Mesodermal cell (in vitro differentiated cells): Measurements from ENCODE around the gene MARCHF3.

Experiments
- H3K27ac ChIP-seq: 2 replicates; pipeline ENCODE4 v1.7.0; 2013; ENCODE audit warnings: mild to moderate bottlenecking, low read depth, low read length, moderate library complexity; ENCODE audit not compliant: severe bottlenecking
- H3K36me3 ChIP-seq: 2 replicates; pipeline ENCODE4 v1.7.1; 2013; ENCODE audit warnings: mild to moderate bottlenecking, low read length, moderate library complexity; ENCODE audit not compliant: control insufficient read depth, insufficient read depth
- H3K4me1 ChIP-seq: one replicate; pipeline ENCODE4 v1.7.1; 2013; ENCODE audit warnings: mild to moderate bottlenecking, low read length; ENCODE audit not compliant: insufficient read depth, control insufficient read depth, poor library complexity, severe bottlenecking
- H3K4me3 ChIP-seq: 2 replicates; pipeline ENCODE4 v1.7.0; 2013; ENCODE audit warnings: low read length, control low read depth, mild to moderate bottlenecking; ENCODE audit not compliant: insufficient read depth, poor library complexity, severe bottlenecking; ENCODE audit errors: extremely low read depth
- H3K9me3 ChIP-seq: 2 replicates; pipeline ENCODE4 v1.7.1; 2013; ENCODE audit warnings: mild to moderate bottlenecking, low read length, moderate library complexity; ENCODE audit not compliant: control insufficient read depth
- WGBS, 2 experiments: methylation state at CpG; one replicate each; pipeline ENCODE4 v1.1.5; 2013; ENCODE audit warnings: missing lambda C conversion rate in 2 of 2; ENCODE audit not compliant: insufficient coverage in 2 of 2; 5-methylcytosine and 5-hydroxymethylcytosine counted together

Gene MARCHF3

DNA sequence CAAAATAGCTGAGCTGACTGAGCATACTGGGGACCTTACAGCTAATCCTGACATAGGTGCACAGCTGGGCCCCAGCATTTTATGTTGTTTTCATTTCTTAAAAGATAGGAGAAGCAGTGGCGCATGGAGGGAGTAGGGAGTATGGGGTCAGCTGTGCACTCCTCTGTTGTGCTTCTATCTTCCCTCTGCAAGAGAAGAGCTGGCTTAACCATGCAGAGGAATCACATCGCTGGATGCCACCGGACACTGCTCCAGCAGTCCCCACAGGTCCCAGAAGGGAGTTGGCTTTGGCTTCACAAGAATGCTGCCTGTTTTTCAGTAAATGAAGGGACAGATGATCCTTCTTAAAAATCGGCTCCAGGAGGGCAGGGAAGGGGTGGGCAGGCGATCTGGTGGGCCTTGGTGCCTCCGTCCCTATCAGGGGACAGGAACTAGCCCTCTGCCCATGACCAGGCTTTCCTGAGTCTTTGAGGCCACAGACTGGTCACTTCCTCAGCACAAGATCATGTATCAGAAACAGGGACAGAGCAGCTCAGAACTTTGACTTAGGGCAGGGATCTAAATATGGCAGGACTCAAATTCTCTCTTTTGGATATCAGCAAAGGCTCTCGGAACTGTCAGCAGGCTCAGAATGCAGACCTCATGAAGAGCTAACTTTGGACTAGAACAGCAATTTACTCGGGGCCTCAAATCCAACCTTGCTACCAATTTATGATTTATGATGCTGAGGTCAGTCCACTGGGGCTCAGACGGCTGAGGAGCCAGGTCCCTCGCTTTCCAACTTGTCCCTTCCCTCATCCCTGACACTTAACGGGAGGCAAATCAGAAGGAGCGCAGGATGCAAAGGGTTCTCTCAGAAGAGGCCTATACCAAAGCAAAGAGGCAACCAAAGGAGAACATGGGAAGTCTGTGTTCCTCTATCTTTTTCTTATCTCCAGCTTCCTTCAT, 47.2 kb downstream of the MARCHF3 start:
- 91 to 92% methylated on average over 7 to 9 of the region's 12 CpGs for WGBS, 2 experiments
- Histone ChIP-seq H3K4me3 (no peak overlapping the region), H3K27ac (no peak overlapping the region), H3K36me3 (no peaks in the 10 kb centered on the region), H3K4me1 (no peaks in the 10 kb centered on the region), H3K9me3 (no peaks in the 10 kb centered on the region)

- Histone ChIP-seq H3K4me1 (no peaks in the 10 kb centered on the region), H3K9me3 (no peaks in the 10 kb centered on the region), H3K36me3 (no peaks in the 10 kb centered on the region), H3K27ac (no peak overlapping the region), H3K4me3 (no peak overlapping the region)
- WGBS, 2 experiments = 100% methylated on average over 1 of the region's 1 CpG
Observed at GRCh38 chr5:126982202-126982601, 48.2 kb downstream of the MARCHF3 start.

- WGBS, 2 experiments = no CpG with 5 or more reads among the region's 1 CpG
- no peaks in the 10 kb centered on the region for H3K9me3 ChIP-seq
- H3K36me3 ChIP-seq = no peaks in the 10 kb centered on the region
- H3K4me3 ChIP-seq = no peak overlapping the region
- H3K4me1 ChIP-seq = no peaks in the 10 kb centered on the region
- H3K27ac ChIP-seq = no peak overlapping the region
Observed at GRCh38 chr5:126981701-126982100, 48.7 kb downstream of the MARCHF3 start.

DNA sequence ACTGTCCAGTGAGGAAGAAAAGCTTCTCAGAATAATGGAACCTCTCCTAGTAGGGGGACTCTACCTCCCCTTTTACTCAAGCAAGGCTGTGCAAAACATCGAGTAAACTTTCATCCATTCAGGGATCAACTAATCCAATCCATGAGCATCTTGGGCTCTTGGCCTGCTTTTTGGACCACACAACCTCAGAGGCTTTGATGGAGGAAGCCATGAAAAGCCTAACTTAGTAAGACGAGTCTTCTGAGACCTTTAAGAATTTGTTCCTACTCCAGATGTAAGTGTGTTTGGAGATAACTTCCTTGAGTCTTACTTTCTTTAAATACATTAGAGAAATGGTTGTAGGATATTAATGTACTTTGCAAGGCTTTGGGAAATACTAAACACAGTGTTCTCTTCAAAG, 49.1 kb downstream of the MARCHF3 start:
- H3K4me3 ChIP-seq = no peak overlapping the region
- no peaks in the 10 kb centered on the region for H3K9me3 ChIP-seq
- no peaks in the 10 kb centered on the region for H3K4me1 ChIP-seq
- no peak overlapping the region for H3K27ac ChIP-seq
- H3K36me3 ChIP-seq = no peaks in the 10 kb centered on the region
- 89% methylated on average over 1 of the region's 2 CpGs; no CpG with 5 or more reads in 1 of the 2 experiments for WGBS, 2 experiments

- no peaks in the 10 kb centered on the region for H3K4me1 ChIP-seq
- no peak overlapping the region for H3K27ac ChIP-seq
- H3K36me3 ChIP-seq = no peaks in the 10 kb centered on the region
- H3K9me3 ChIP-seq = no peaks in the 10 kb centered on the region
- no peak overlapping the region for H3K4me3 ChIP-seq
- WGBS, 2 experiments = 92 to 93% methylated on average over 3 of the region's 4 CpGs
Observed at GRCh38 chr5:126978258-126978657, 52.1 kb downstream of the MARCHF3 start.

GRCh38 chr5:126976520-126977172, 53.7 kb downstream of the MARCHF3 start:
- no peaks in the 10 kb centered on the region for H3K36me3 ChIP-seq
- H3K4me3 ChIP-seq = no peak overlapping the region
- no peaks in the 10 kb centered on the region for H3K9me3 ChIP-seq
- peaks cover 4% of the 10 kb centered on the region for H3K4me1 ChIP-seq
- H3K27ac ChIP-seq = no peak overlapping the region
- 98 to 100% methylated on average over 3 to 5 of the region's 6 CpGs for WGBS, 2 experiments

GRCh38 chr5:126975796-126976195, 54.6 kb downstream of the MARCHF3 start:
- Histone ChIP-seq H3K4me3 (no peak overlapping the region), H3K9me3 (no peaks in the 10 kb centered on the region), H3K4me1 (peaks cover 6% of the 10 kb centered on the region), H3K36me3 (no peaks in the 10 kb centered on the region), H3K27ac (no peak overlapping the region)

DNA sequence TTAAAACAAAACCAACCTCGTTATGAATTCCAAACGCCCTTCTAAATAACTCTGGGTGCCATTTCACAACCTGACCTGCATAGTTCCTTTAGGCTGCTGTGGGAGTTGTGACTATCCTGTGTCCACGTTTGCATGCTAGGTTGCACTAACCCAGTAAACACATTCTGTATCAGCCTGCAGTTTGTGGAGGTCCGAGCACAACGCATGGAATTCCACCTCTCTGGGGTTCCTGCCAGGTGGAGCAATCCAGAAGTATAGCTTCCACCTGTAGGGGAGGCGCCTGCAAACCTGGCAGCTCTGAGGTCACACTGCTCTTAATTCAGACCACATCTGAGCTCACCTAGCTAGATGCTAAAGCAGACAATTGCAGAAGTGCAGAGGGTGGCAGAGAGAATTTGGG, 57.2 kb downstream of the MARCHF3 start:
- Histone ChIP-seq H3K36me3 (no peaks in the 10 kb centered on the region), H3K27ac (no peak overlapping the region), H3K9me3 (no peaks in the 10 kb centered on the region), H3K4me3 (no peak overlapping the region), H3K4me1 (peaks cover 6% of the 10 kb centered on the region)
- 97 to 100% methylated on average over 5 to 6 of the region's 6 CpGs for WGBS, 2 experiments

DNA sequence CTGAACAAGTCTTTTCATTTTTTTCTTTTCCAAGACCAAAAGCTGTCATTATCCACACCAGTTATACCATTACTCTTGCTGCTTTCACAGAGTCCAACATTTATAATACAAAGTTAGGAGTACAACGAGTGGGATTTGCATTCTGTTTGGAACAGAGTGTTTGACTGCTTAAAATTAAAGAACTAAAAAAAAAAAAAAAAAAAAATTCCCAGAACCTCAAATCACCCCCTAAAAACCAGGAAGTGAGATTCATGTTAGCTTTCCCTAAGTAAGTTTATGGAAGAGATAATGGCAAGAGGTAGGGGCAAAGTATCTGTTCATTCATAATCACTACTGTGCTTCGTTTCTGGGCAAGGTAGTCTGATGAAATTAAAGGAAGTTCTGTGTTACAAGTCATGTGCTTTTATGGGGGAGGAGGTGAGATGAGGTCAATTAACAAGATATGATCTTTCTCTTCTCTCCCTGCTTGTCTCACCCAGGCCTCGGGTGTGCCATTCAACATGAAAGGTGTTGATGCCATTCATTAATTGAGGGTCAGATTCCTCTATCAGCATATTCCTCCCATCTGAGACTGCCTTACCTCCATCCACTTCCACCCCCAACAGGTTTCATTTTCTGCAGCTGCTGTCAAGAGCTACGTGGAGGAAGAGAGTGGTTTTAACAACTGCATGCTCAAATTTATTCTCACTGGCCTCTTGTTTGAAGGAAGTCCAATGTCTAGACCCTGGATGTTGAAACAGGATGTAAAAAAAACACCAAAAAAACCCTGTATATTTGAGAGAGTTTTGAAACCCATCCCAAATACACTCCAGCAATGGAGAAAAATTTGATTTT, 58.1 kb downstream of the MARCHF3 start:
- H3K27ac ChIP-seq = no peak overlapping the region
- peaks cover 6% of the 10 kb centered on the region for H3K4me1 ChIP-seq
- WGBS, 2 experiments = no CpG with 5 or more reads among the region's 4 CpGs
- no peaks in the 10 kb centered on the region for H3K36me3 ChIP-seq
- H3K9me3 ChIP-seq = no peaks in the 10 kb centered on the region
- H3K4me3 ChIP-seq = no peak overlapping the region

GRCh38 chr5:126971455-126972031, 58.8 kb downstream of the MARCHF3 start:
- no peak overlapping the region for H3K27ac ChIP-seq
- peaks cover 6% of the 10 kb centered on the region for H3K4me1 ChIP-seq
- WGBS, 2 experiments = no CpG with 5 or more reads among the region's 1 CpG
- H3K36me3 ChIP-seq = no peaks in the 10 kb centered on the region
- H3K9me3 ChIP-seq = no peaks in the 10 kb centered on the region
- no peak overlapping the region for H3K4me3 ChIP-seq
